Parathyroid adenoma (tissue), 2 donors: ENCODE measurements around the gene FOSL2.

Experiments
- H2AFZ ChIP-seq: fragments of 300-600 bp; sonication (generic); one replicate; pipeline ENCODE4 v1.7.0; 2017; ENCODE audit warnings: antibody characterized with exemption, mild to moderate bottlenecking
- H3K27ac ChIP-seq: fragments of 300-600 bp; sonication (generic); one replicate; pipeline ENCODE4 v1.7.0; 2017
- H3K27me3 ChIP-seq: fragments of 300-600 bp; sonication (generic); one replicate; pipeline ENCODE4 v1.7.0; 2017; ENCODE audit warnings: low read length; ENCODE audit not compliant: control insufficient read depth, insufficient read depth
- H3K36me3 ChIP-seq: fragments of 300-600 bp; sonication (generic); one replicate; pipeline ENCODE4 v1.7.0; 2017; ENCODE audit warnings: low read length; ENCODE audit not compliant: control insufficient read depth, insufficient read depth
- H3K4me1 ChIP-seq: fragments of 300-600 bp; sonication (generic); one replicate; pipeline ENCODE4 v1.7.0; 2017; ENCODE audit warnings: control low read depth
- H3K4me2 ChIP-seq: fragments of 300-600 bp; sonication (generic); one replicate; pipeline ENCODE4 v1.7.0; 2017; ENCODE audit warnings: low read length
- H3K4me3 ChIP-seq: fragments of 300-600 bp; sonication (generic); one replicate; pipeline ENCODE4 v1.7.0; 2017; ENCODE audit warnings: low read depth, low read length
- H3K79me2 ChIP-seq: fragments of 300-600 bp; sonication (generic); one replicate; pipeline ENCODE4 v1.7.0; 2017; ENCODE audit warnings: control low read depth
- H3K9ac ChIP-seq: fragments of 300-600 bp; sonication (generic); one replicate; pipeline ENCODE4 v1.7.0; 2017; ENCODE audit warnings: mild to moderate bottlenecking
- H3K9me3 ChIP-seq: fragments of 300-600 bp; sonication (generic); one replicate; pipeline ENCODE4 v1.7.0; 2017; ENCODE audit warnings: low read length; ENCODE audit not compliant: control insufficient read depth
- CTCF ChIP-seq: fragments of 300-600 bp; sonication (generic); IDR thresholded peaks from one replicate; pipeline ENCODE4 v1.7.0; 2017; ENCODE audit warnings: antibody characterized with exemption, mild to moderate bottlenecking
- donor health status: primary hyperparathyroidism.

FOSL2 gene

GRCh38 chr2:28359222-28360057 lies 33.2 kb upstream of the FOSL2 start:
- Histone ChIP-seq H3K27me3 (no peaks in the 10 kb centered on the region), H3K79me2 (no peaks in the 10 kb centered on the region), H3K9ac (no peak overlapping the region), H3K9me3 (no peaks in the 10 kb centered on the region), H3K4me2 (no peak overlapping the region), H3K36me3 (no peaks in the 10 kb centered on the region), H3K4me1 (peaks cover 15% of the 10 kb centered on the region), H3K4me3 (no peak overlapping the region), H2AFZ (no peak overlapping the region), H3K27ac (no peak overlapping the region)
- no peak for TF ChIP-seq CTCF

- H3K27ac ChIP-seq = no peak overlapping the region
- H3K27me3 ChIP-seq = no peaks in the 10 kb centered on the region
- no peaks in the 10 kb centered on the region for H3K79me2 ChIP-seq
- no peaks in the 10 kb centered on the region for H3K36me3 ChIP-seq
- no peak overlapping the region for H2AFZ ChIP-seq
- no peak overlapping the region for H3K4me3 ChIP-seq
- H3K9ac ChIP-seq = no peak overlapping the region
- no peak for TF ChIP-seq CTCF
- no peak overlapping the region for H3K4me2 ChIP-seq
- H3K9me3 ChIP-seq = no peaks in the 10 kb centered on the region
- H3K4me1 ChIP-seq = peaks cover 15% of the 10 kb centered on the region
Observed at GRCh38 chr2:28360058-28360717, 32.5 kb upstream of the FOSL2 start.

- Histone ChIP-seq H3K36me3 (no peaks in the 10 kb centered on the region), H3K27me3 (no peaks in the 10 kb centered on the region), H3K4me2 (no peak overlapping the region), H3K9me3 (no peaks in the 10 kb centered on the region), H3K4me3 (no peak overlapping the region), H3K27ac (no peak overlapping the region), H3K9ac (no peak overlapping the region), H2AFZ (no peak overlapping the region), H3K79me2 (no peaks in the 10 kb centered on the region), H3K4me1 (peaks cover 9% of the 10 kb centered on the region)
- TF ChIP-seq CTCF = no peak
Observed at GRCh38 chr2:28360718-28361293, 31.9 kb upstream of the FOSL2 start.

- Histone ChIP-seq H3K79me2 (no peaks in the 10 kb centered on the region), H3K27me3 (no peaks in the 10 kb centered on the region), H3K27ac (no peak overlapping the region), H3K4me3 (no peak overlapping the region), H2AFZ (no peak overlapping the region), H3K9me3 (no peaks in the 10 kb centered on the region), H3K36me3 (no peaks in the 10 kb centered on the region), H3K4me1 (peaks cover 10% of the 10 kb centered on the region), H3K9ac (no peak overlapping the region), H3K4me2 (no peak overlapping the region)
- TF ChIP-seq CTCF = no peak
Observed at GRCh38 chr2:28361991-28362710, 30.5 kb upstream of the FOSL2 start.
